Endothelial cell of umbilical vein (primary cell): ENCODE measurements around the gene ANXA11.
"Not testable (repeated sequence)": the region's sequence is repeated elsewhere in the genome, so short reads cannot be mapped to it uniquely, and the experiment has no call there.

Source experiments
- CTCF ChIP-seq, 2 donors: IDR thresholded peaks; 1 replicate in 1 of 2; 2 replicates in 1 of 2; pipeline ENCODE4 v1.5.1; 2011; ENCODE audit warnings: low read length in 2 of 2, mild to moderate bottlenecking in 2 of 2, moderate library complexity in 2 of 2, control low read depth in 1 of 2, inconsistent platforms in 1 of 2, low read depth in 1 of 2; ENCODE audit not compliant: insufficient read depth in 1 of 2; ENCODE audit errors: extremely low read depth in 1 of 2
- EZH2 ChIP-seq: IDR thresholded peaks from 2 replicates; pipeline ENCODE4 v1.6.1; 2012; ENCODE audit warnings: borderline replicate concordance, low read depth, mild to moderate bottlenecking, moderate library complexity, low read length, inconsistent platforms; ENCODE audit not compliant: severe bottlenecking

DNA sequence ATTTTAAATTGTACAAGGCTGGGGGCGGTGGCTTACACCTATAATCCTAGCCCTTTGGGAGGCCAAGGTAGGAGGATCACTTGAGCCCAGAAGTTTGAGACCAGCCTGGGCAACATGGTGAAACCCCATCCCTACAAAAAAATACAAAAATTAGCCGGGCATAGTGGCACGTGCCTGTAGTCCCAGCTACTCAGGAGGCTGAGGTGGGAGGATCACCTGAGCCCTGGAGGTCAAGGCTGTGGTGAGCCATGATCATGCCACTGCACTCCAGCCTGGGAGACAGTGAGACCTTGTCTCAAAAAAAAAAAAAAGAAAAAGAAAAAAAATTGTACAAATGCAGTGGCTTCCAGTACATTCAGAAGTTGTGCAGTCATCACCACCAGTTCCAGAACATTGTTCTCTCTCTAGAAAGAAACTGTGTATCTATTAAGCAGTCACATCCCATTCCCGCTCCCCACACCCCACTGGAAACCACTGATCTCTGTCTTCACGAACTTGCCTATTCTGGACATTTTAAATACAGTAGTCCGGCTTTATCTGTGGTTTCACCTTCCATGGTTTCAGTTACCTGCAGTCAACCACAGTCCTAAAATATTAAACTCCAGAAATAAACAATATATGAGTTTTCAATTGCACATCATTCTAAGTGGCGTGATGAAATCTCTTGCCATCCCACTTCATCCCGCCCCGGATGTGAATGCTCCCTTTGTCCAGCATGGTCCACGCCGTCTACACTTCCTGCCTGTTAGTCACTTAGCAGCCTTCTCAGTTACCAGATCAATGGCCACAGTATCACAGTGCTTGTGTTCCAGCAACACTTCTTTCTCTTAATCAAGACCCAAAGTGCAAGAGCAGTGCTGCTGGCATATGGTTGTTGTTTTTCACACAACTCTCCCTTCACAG, 59.7 kb downstream of the ANXA11 start:
- TF ChIP-seq CTCF (IDR thresholded peaks at IDR 0.05; ENCODE audit: extremely low read depth in 1 of 2, insufficient read depth in 1 of 2, low read depth in 1 of 2, low read length in 2 of 2); EZH2: not testable (repeated sequence)
